IPS-11a (cell line): ENCODE measurements around the gene TNXB.

Experiments used
- H3K4me3 ChIP-seq: one replicate; pipeline ENCODE4 v1.5.1; 2013; ENCODE audit warnings: low read depth, low read length, control low read depth

TNXB gene, protein sequence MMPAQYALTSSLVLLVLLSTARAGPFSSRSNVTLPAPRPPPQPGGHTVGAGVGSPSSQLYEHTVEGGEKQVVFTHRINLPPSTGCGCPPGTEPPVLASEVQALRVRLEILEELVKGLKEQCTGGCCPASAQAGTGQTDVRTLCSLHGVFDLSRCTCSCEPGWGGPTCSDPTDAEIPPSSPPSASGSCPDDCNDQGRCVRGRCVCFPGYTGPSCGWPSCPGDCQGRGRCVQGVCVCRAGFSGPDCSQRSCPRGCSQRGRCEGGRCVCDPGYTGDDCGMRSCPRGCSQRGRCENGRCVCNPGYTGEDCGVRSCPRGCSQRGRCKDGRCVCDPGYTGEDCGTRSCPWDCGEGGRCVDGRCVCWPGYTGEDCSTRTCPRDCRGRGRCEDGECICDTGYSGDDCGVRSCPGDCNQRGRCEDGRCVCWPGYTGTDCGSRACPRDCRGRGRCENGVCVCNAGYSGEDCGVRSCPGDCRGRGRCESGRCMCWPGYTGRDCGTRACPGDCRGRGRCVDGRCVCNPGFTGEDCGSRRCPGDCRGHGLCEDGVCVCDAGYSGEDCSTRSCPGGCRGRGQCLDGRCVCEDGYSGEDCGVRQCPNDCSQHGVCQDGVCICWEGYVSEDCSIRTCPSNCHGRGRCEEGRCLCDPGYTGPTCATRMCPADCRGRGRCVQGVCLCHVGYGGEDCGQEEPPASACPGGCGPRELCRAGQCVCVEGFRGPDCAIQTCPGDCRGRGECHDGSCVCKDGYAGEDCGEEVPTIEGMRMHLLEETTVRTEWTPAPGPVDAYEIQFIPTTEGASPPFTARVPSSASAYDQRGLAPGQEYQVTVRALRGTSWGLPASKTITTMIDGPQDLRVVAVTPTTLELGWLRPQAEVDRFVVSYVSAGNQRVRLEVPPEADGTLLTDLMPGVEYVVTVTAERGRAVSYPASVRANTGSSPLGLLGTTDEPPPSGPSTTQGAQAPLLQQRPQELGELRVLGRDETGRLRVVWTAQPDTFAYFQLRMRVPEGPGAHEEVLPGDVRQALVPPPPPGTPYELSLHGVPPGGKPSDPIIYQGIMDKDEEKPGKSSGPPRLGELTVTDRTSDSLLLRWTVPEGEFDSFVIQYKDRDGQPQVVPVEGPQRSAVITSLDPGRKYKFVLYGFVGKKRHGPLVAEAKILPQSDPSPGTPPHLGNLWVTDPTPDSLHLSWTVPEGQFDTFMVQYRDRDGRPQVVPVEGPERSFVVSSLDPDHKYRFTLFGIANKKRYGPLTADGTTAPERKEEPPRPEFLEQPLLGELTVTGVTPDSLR (N-terminal part only)

DNA sequence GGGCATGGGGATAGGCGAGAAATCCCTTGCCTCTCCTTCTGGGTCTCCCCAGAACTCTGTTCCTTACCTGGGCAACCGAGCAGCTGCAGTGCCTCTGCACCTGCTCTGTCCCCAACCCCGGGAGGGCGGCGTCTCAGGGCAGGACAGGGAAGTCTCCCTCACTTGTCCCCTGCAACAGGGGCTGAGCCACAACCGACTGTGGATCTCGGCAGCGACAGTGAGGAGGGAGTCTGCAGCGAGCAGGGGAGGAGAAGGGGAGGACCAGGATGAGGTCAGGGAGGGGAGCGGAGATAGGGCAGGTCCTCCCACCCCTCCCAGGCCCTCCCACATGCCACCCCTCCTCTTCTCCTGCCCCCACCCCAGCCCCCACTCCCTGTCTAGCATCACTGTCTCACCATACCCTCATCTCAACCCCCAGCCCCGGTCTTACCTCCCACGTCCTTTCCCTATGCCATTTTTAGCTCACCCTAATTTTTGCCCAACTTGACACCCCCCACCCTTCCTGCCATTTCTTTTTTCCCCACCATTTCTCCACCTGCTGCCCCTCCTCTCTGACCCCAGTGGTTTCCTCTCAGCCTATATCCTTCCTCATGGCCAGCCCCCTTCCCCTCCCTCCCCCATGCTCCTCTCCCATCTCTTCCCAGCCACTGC, at the start of gene TNXB:
Gene TNXB, minus strand, starts transcription at position 225 of the 651 bp plus-strand sequence. CDS start 11,140 bp downstream, outside the sequence.
- H3K4me3 ChIP-seq = no peak within 1 kb of the TSS

DNA sequence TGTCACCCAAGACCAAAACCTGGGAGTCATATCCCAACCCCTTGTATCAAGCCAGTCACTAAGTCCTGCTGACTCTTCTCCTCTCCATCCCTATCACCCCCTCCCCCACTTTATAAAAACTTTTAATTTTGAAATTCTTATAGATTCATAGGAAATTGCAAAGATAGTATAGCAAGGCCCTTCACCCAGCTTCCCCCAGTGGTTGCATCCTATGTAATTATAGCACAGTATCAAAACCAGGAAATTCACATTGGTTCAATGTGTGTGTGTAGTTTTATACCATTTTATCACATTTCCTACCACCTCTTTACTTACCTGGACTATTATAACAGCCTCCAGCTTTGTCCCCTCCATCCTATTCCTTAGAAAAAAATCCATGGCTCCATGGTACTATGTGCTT, 48.9 kb upstream of the TNXB start:
- H3K4me3 ChIP-seq = no peak overlapping the region

DNA sequence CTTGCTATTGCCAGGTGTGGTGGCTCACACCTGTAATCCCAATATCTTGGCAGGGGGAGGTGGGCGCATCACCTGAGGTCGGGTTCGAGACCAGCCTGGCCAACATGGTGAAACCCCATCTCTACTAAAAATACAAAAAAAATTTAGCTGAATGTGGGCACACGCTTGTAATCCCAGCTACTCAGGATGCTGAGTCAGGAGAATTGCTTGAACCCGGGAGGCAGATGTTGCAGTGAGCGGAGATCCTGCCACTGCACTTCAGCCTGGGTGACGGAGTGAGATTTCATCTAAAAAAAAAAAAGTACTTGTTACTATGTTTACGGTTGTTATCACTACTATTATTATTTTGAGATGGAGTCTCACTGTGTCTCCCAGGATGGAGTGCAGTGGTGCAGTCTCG, 47.8 kb upstream of the TNXB start:
- no peak overlapping the region for H3K4me3 ChIP-seq

DNA sequence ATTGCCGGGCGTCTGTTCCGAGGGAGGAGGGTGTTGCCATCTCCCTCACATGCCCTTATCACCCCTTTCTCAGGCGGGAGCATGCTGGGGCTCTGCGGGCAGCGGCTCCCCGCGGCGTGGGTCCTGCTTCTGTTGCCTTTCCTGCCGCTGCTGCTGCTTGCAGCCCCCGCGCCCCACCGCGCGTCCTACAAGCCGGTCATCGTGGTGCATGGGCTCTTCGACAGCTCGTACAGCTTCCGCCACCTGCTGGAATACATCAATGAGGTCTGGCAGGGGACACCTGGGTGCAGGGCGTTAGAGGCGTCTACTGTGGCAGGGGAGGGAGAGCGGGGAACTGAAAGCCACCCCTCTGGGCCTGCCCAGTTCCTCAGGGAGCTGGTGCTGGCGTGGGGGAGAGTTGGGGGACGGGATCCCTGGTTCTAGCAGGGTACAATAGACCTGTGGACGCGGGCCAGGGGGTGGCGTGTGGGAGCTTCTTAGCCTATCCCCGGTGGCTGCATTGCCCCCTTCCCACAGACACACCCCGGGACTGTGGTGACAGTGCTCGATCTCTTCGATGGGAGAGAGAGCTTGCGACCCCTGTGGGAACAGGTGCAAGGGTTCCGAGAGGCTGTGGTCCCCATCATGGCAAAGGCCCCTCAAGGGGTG, 45.5 kb upstream of the TNXB start:
- H3K4me3 ChIP-seq = peak overlapping the region; percentile 93

DNA sequence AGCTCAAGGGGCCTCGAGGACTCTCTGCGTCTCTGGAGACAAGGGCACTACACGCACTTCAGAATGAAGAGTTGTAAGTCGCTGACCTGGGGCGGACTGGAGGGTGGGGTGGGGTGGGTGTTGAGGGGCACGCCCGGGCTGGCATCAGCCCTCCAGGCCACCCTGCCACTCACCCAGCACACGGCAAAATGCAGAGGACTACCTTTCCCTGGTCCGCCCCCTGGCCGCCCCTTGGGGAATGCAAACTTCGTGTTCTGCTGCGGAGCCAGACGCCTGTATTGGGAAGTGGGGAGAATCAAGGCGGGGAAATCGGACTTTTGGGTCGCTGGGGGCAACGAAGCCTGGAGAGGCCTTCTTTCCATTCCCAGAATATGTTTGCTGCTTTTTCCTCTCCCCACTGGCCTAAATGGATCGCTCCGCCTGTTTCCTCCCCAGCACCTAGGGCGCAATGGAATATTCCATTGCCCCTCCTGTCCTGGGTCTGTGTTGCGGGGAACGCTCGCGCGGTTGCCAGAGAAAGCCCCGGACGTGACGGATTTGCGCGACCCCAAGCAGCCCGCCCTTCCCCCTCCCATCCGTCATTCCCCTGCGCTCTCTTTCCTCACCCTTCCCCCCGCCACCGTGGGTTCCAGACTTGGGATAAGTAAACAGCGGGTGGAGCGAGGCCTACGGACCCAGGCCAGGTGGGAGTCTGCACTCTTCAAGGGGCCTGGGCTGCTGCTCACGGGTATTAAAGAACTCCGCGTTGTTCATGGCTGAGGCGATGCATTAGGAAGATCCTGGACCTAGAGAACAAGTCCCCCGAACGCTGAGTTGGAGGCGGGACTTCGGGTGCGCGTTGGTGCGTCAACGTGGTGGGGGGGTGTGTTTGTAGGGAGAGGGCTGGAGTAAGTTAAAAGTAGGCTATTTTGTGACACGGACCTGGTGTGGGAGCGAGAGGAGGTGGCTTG, 44.7 kb upstream of the TNXB start, which contains the start of gene PPT2:
Gene PPT2, plus strand, starts transcription at position 578 of the 950 bp plus-strand sequence. CDS start 454 bp downstream, outside the sequence.
- H3K4me3 ChIP-seq = peak within 1 kb of the TSS; percentile 93

DNA sequence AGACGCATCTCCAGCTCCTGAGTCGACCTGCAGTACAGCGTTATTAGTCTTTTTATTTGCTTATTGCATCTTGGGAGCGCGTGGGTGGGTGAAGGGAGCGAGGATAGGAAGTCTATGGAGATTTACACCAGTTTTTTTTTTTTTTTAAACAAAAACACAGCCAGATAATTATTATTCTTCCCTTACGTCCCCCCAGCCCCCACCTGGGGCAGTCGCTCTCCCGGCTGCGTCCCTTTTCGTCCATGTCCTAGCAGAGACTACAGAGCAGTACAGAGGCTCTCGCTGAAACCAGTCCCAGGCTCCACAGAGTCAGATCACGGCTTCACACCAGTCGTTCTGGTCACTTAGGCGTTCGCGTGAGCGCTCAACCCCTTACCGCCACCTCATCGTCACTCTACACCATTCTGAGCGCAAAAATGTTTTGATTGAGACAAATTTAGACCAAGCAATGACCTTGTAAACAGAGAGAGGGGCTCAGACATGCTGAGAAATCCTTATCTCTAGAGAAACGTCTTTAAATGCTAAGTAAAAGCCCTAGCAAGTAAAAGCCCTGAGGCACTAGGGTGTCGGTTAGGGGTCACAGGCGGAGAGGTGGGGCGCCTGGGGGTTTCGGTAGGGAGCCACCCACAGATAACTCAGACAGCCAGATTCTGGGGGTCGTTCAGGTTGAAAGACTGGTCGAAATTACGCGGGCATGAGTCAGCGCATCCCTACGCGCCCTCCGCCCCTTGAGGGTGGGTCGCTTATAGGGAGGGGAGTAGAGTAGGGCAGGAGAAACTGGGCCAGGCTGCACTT, 43.8 kb upstream of the TNXB start:
- peak overlapping the region; percentile 93 for H3K4me3 ChIP-seq

DNA sequence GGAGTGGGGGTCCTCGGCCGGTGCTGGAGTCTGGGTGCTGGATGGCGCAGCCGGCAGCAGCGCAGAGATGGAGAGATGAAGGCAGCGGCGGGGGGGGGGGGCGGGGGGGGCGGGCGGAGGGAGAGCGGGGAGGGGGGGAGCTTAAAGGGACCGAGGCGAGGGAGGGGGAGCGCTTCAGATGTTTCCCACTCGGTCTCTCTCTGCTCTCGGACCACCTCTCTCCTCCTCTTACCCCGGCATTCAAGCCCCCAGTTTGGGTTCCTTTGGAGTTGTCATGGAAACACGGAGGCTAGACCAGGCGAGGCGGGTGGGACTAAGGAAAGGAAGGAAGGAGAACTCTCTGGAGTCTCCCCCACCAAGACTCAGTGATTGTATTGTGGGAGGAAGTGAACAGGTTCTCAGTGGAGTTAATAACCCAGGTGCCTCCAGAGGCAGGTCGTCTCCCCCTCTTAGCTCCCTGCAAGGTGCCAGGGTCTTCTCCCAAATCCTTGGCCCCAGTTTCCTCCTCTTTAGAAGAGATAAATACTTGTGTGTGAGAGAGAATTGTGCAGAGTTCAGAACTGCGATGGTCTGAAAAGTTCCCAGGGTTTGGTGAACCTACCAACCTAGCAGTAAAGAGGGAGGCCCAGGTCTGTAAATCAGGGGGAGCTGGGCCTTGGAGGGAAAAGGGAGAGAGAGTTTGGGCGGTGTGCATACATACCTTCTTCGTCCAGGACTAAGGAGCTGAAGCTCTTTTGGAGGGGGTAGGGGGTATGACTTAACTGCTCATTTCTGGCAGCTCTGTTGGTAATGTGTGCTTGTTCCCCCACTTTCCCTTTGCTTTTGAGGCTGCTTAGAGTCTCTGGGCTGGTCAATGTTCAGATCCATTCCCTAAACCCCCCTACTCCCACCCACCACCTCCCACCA, 43.0 kb upstream of the TNXB start, which contains the start of gene PRRT1:
Gene PRRT1, minus strand, starts transcription at position 77 of the 906 bp plus-strand sequence. CDS start 112 bp downstream, outside the sequence.
- H3K4me3 ChIP-seq = peak within 1 kb of the TSS; percentile 93

DNA sequence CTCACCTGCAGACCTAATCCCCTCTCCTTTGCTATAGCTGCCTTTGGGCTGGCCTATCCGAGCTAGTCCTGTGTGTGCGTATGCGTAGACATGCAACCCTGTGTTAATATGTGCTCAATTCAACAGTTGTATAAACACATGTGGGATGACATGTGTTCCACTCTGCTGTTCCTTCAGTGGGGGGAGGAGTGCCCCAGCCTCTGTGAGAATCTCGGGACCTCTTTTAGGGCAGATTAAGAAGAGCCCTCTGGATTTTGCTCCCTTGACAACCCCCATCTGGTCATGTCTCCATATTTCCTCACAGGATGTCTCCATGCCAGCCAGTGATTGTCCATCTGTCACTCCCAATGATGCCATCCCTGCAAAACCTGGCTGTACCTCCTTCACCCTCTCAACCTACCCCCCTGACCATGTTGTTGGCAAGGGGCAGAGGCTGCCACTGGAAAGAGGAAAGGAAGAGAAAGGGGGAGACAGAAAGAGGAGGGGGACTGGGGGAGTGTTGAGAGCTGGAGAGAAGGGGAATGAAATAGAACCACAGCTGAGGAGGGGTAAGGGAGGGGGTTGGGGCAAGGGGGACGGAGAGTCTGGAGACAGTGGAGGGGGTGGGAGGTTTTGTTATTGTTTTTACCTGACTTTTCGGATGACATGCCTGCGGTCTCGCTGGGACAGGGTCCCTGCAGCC, 42.2 kb upstream of the TNXB start:
- no peak overlapping the region for H3K4me3 ChIP-seq

DNA sequence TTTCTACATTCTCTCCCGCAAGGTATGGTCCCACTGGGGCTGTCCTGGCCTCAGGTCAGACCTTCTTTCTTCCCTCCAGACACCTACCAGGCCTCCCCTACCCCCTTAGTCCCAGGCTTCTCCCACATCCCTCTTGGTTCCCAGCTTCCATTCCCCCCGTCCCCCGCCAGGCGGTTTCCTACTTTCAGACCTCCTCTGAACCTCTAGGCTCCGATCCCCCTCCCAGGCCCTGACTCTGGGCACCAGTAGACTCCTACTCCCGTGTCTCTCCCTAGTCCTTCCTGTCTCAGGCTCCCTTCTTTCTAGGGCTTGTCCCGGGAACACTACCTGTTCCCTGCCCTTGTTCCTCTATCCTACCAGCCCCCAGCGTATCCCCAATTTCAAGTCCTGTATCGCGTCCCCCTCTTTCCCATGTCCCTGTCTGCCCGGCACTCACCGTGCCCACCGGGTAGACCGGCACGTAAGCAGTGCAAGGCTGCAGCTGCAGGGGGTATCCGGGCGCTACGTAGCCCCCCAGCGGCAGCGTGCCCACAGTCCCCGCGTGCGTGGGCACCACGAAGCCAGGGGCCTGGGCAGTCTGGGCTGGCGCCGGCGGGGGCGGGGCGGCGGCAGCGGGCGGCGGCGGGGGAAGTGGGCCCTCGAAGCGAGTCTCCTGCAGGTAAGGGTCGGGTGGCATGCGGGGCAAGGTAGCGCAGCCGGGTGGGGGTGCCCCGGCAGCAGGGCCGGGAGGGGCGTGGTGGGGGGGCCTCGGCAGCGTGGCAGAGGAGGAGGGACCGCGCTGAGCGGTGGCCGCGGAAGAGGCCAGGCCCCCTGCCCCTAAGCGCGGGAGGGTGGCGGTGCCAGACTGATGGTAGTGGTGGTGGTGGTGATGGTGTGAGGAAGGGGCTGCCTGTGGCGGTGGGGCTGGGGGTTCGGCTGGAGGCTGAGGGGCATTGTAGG, 41.1 kb upstream of the TNXB start:
- peak overlapping the region; percentile 25 for H3K4me3 ChIP-seq

DNA sequence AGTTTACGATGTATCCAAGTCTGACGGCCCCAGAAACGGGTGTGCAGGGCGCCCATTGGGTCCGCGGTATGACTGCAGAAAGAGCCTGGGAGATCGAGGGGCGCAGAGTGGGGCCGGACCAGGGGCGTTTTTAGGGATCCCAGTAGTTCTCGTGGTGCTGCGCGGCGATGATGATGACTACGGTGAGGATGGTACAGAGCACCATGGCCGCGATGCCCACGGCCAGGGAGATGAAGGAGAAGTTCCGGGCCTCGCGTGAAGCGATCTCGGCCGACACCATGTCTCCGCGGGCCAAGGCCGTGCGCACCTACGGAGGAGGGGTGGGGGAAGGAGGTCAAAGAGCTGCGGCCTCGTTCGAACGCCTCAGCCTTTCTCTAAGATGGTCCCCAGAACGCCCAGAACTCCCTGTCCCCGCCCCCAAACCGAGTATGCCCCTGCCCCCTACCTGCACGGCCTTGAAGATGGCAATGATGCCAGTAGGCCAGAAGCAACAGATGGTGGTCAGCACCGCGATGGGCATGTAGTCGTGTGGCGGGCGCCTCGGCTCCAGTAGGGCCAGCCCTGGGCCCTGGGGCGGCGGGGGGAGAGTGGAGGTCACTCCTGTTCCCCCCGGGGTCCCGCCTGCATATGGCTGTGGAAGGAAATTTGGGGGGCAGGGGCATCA, 40.1 kb upstream of the TNXB start:
- H3K4me3 ChIP-seq = peak overlapping the region; percentile 36

DNA sequence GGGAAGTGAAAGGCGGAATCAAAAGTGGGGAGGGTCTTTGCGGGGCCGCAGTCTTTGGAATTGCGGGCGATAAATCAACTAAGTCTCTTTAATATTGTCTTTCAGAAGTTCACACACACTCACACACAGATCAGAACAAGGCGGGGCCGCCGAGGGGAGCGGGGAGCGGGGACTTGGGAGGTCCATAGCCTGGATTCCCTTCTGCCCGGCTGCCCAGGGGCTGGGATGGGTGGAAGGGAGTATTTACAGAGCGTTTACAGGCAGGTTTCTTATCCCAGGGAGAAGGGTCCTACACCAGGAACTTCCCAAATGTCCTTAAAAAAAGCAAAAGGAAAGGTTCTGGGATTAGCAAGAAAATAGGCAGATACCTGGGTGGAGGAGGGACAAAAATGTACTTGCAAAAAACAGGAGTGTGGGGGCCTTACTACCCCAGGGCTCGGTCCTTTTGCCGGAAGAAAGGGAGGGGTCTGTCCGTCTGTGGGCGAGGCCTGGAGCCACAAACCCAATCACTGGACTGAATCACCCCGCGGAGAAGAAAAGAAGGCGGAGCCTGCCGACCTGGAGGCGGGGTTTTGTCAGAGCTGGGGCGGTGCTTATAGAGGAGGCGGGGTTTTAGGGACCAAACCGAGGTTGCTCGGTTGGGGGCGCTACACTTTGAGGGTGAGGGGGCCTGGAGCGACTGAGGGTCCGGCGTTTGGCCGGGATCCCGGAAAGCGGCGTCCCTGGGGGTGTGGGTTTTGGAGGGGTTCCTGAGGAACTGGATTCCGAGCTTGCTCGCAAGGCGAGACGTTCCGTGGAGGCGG, 39.4 kb upstream of the TNXB start:
- peak overlapping the region; percentile 36 for H3K4me3 ChIP-seq

DNA sequence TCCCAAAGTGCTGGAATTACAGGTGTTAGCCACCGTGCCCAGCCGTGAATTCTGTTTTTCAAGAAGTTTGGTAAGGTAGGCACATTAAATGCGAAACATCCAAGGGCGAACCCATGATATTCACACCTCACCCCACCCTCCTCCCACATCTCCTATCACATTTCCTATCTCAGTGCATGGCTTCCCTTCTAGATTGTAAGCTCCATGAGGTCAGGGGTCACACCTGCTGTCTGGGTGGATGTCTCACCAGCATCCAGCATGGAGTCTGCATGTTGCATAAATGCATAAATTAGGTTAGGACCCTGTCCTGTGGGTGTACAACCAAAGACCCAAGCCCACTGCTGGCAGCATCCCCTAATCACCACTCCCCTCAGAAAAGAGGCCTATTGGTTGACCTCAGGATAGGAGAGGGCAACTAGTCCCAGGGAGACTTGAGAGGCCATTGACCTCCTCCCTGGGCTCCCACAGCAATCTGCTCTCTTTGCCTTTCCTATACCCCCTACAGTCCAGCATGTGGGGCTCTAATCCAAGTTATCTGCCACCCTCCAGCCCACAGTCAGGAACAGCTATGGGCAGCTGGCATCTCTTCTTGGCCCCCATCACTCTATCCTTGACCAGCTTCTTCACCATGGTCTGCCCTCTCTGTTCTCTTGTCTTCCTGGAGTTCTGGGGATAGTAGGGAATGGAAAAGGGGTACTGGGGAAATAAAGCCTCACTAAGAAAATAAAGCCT, 38.4 kb upstream of the TNXB start:
- no peak overlapping the region for H3K4me3 ChIP-seq

DNA sequence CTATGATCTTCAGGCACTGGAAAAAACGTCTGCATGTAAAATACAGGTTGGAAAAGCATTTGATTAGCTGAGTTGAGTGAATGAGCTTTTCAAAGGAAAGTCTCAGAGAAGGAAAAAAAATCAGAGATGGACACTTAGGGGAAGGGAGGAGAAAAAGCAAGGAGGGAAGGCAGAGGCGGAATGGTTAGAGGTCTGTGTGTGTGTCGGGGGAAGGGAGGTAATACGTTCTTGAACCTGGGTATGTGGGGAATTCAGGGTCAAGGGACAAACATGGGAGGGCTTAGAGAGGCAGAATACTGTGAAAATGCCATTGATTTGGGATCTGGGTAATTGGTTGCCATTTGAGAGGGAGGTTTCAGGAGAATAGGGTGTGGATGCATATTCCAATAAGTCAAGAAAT, 37.5 kb upstream of the TNXB start:
- no peak overlapping the region for H3K4me3 ChIP-seq
